Measurements from ENCODE around the gene MAFG.

Gene MAFG

GRCh38 chr17:81891303-81891552, 36.3 kb downstream of the MAFG start:
- Histone ChIP-seq H3K27me3 (ENCODE audit: insufficient read depth, low read length, poor library complexity, severe bottlenecking) (peaks cover 8% of the 10 kb centered on the region), H3K4me3 (ENCODE audit: low read length, poor library complexity, severe bottlenecking) (peak overlapping the region; percentile 100), H3K9ac (ENCODE audit: low read depth, low read length, poor library complexity, severe bottlenecking) (peak overlapping the region; percentile 100), H3K79me2 (ENCODE audit: insufficient read depth, low read length) (peaks cover 80% of the 10 kb centered on the region), H3K9me2 (replicated peaks; ENCODE audit: low read depth, low read length) (no peaks in the 10 kb centered on the region), H3K4me1 (ENCODE audit: insufficient read depth, low read length, poor library complexity, severe bottlenecking) (peaks cover 25% of the 10 kb centered on the region), H2AFZ (ENCODE audit: low read length) (no peak overlapping the region), H3F3A (ENCODE audit: low read depth) (peaks cover 6% of the 10 kb centered on the region), H3K4me2 (ENCODE audit: low read depth, low read length, poor library complexity, severe bottlenecking) (no peak overlapping the region), H4K20me1 (ENCODE audit: insufficient read depth, low read length, poor library complexity, severe bottlenecking) (peaks cover 44% of the 10 kb centered on the region), H3K36me3 (ENCODE audit: insufficient read depth, low read length) (peaks cover 36% of the 10 kb centered on the region), H3K9me3 (ENCODE audit: insufficient read depth, low read depth, low read length) (no peaks in the 10 kb centered on the region)
- no peak for TF ChIP-seq EZH2phosphoT487 (IDR thresholded peaks at IDR 0.05; ENCODE audit: borderline replicate concordance)
- TF ChIP-seq, protein P1, sequence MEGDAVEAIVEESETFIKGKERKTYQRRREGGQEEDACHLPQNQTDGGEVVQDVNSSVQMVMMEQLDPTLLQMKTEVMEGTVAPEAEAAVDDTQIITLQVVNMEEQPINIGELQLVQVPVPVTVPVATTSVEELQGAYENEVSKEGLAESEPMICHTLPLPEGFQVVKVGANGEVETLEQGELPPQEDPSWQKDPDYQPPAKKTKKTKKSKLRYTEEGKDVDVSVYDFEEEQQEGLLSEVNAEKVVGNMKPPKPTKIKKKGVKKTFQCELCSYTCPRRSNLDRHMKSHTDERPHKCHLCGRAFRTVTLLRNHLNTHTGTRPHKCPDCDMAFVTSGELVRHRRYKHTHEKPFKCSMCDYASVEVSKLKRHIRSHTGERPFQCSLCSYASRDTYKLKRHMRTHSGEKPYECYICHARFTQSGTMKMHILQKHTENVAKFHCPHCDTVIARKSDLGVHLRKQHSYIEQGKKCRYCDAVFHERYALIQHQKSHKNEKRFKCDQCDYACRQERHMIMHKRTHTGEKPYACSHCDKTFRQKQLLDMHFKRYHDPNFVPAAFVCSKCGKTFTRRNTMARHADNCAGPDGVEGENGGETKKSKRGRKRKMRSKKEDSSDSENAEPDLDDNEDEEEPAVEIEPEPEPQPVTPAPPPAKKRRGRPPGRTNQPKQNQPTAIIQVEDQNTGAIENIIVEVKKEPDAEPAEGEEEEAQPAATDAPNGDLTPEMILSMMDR (conservative IDR thresholded peaks at IDR 0.05; ENCODE audit: low read length): no peak

- H3K9me2 ChIP-seq (replicated peaks; ENCODE audit: low read depth, low read length): no peaks in the 10 kb centered on the region
- H3K9me3 ChIP-seq (ENCODE audit: insufficient read depth, low read depth, low read length): no peaks in the 10 kb centered on the region
- peaks cover 25% of the 10 kb centered on the region for H3K4me1 ChIP-seq (ENCODE audit: insufficient read depth, low read length, poor library complexity, severe bottlenecking)
- peak overlapping the region; percentile 92 for H3K4me2 ChIP-seq (ENCODE audit: low read depth, low read length, poor library complexity, severe bottlenecking)
- TF ChIP-seq, protein P1 (conservative IDR thresholded peaks at IDR 0.05; ENCODE audit: low read length): no peak
- no peak for TF ChIP-seq EZH2phosphoT487 (IDR thresholded peaks at IDR 0.05; ENCODE audit: borderline replicate concordance)
- peaks cover 41% of the 10 kb centered on the region for H3K36me3 ChIP-seq (ENCODE audit: insufficient read depth, low read length)
- H3K79me2 ChIP-seq (ENCODE audit: insufficient read depth, low read length): peaks cover 85% of the 10 kb centered on the region
- H4K20me1 ChIP-seq (ENCODE audit: insufficient read depth, low read length, poor library complexity, severe bottlenecking): peaks cover 50% of the 10 kb centered on the region
- H3K9ac ChIP-seq (ENCODE audit: low read depth, low read length, poor library complexity, severe bottlenecking): peak overlapping the region; percentile 100
- H3K4me3 ChIP-seq (ENCODE audit: low read length, poor library complexity, severe bottlenecking): peak overlapping the region; percentile 100
- H2AFZ ChIP-seq (ENCODE audit: low read length): no peak overlapping the region
- peaks cover 8% of the 10 kb centered on the region for H3K27me3 ChIP-seq (ENCODE audit: insufficient read depth, low read length, poor library complexity, severe bottlenecking)
- peaks cover 6% of the 10 kb centered on the region for H3F3A ChIP-seq (ENCODE audit: low read depth)
Measured at GRCh38 chr17:81890447-81891302, 36.9 kb downstream of the MAFG start.

GRCh38 chr17:81889602-81890001, 37.9 kb downstream of the MAFG start:
- peaks cover 25% of the 10 kb centered on the region for H3K4me1 ChIP-seq (ENCODE audit: insufficient read depth, low read length, poor library complexity, severe bottlenecking)
- peak overlapping the region; percentile 100 for H3K9ac ChIP-seq (ENCODE audit: low read depth, low read length, poor library complexity, severe bottlenecking)

More at GRCh38 chr17:81889602-81890001, 37.9 kb downstream of the MAFG start:
- peak overlapping the region; percentile 92 for H3K4me2 ChIP-seq (ENCODE audit: low read depth, low read length, poor library complexity, severe bottlenecking)
- peak overlapping the region; percentile 100 for H3K4me3 ChIP-seq (ENCODE audit: low read length, poor library complexity, severe bottlenecking)
- H3K9me3 ChIP-seq (ENCODE audit: insufficient read depth, low read depth, low read length): no peaks in the 10 kb centered on the region
- no peak for TF ChIP-seq EZH2phosphoT487 (IDR thresholded peaks at IDR 0.05; ENCODE audit: borderline replicate concordance)
- TF ChIP-seq, protein P1 (conservative IDR thresholded peaks at IDR 0.05; ENCODE audit: low read length): no peak
- H3K9me2 ChIP-seq (replicated peaks; ENCODE audit: low read depth, low read length): no peaks in the 10 kb centered on the region
- peaks cover 52% of the 10 kb centered on the region for H3K36me3 ChIP-seq (ENCODE audit: insufficient read depth, low read length)
- peaks cover 90% of the 10 kb centered on the region for H3K79me2 ChIP-seq (ENCODE audit: insufficient read depth, low read length)
- peaks cover 59% of the 10 kb centered on the region for H4K20me1 ChIP-seq (ENCODE audit: insufficient read depth, low read length, poor library complexity, severe bottlenecking)
- peaks cover 8% of the 10 kb centered on the region for H3K27me3 ChIP-seq (ENCODE audit: insufficient read depth, low read length, poor library complexity, severe bottlenecking)
- peaks cover 6% of the 10 kb centered on the region for H3F3A ChIP-seq (ENCODE audit: low read depth)
- H2AFZ ChIP-seq (ENCODE audit: low read length): no peak overlapping the region
